GM21447 (cell line): Measurements from ENCODE around the gene VSTM2L.
A peak's percentile ranks its signal among the peaks of the same experiment; 100 is the strongest.

Experiments
- ATAC-seq: cut with Tn5 transposase; IDR thresholded peaks from one replicate; pipeline ENCODE4 v1.9.1; 2021; ENCODE audit not compliant: unreplicated experiment

The VSTM2L gene

DNA sequence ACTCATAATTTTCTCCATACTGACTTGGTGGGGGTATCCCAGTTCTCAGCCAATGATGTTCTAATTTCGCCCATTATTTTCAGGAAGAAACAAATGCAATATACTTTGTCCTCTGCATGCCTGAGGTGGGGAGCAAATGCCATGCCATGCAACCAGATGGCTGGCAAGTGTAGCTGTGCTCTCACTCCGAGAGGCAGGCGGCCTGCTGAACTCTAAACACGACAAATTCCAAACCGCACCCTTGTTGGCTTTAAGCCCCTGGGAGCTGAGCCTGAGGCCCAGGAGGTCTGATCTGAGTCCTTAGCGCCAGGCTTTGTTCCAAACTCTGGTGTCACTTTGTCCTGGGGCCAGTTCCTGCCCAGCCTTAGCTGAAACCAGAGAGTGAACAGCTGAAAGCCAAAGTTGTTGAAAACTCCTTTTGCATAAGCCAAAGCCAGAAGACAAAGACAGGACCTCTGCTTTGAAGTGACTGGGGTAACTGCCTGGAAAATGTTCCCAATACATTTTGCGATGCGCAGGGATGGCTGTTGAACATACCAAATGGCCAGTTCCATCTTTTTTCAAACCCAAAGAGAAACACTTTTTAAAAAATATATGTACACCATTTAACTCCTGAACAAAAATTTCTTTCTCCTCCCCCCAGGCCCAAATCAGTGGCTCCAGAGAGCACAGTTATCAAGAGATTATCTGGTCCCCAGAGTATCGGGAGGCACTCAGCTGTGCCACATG lies 84.1 kb downstream of the VSTM2L start:
- no peak for ATAC-seq

DNA sequence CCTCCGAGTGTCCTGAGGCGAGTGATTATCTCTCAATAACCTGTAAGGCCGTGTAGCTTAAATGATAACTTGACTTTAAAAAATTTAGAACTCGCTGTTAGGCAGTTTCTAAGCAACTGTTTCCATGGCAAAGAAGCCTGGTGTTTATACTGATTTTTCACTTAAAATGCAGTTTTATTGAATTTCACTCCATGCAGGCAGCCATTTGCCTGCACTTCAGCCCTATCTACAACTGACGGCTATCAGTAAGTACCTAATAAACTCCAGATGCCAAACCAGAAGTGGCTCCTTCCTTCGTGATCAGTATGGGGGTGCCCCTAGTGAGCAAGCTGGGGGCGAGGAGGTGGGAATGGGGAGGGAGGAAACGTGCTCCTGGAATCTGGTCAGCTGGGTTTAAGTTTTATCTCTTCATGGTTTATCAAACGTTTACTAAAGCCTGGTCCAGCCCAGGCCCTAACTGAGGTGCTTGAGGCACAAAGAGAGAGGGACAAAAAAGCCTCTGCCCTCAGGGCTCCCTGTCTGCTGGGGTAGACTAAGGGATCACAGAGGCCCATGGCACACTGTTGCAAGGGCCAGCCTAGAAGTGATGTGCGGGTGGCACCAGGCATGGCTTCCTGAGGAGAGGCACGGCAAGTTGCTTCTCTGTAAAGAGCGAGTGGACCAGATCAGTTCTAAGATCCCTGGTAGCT lies 84.8 kb downstream of the VSTM2L start:
- ATAC-seq = no peak

DNA sequence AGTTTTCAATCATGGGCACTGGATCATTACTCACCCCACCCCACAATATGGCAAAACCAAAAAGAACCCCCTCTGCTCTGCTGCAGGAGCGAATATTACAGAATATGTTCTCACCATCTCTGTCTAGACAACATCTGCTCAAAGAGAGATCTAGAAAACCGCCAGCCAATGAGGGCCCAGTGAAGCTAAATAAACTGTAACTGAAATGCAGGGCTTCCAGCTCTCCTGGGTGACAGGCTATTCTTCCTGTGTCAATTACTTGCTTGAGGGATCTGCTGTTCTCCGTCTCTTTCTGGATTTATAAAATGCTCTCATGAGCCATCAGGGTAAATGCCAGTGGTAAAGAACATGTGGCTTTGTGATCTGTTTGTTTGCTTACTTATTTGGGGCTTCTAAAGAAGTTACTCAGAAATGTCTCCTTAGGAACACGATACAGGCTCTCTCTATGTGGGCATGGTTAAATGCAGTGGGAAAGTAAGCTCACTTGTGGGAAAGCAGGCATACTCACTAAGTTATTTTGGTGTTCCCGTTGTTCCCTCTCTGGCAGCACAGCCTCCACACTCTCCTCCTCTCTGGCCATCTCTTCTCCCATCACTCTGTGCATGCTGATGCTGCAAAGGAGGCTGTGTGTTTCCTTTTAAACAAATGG lies 85.5 kb downstream of the VSTM2L start:
- no peak for ATAC-seq

DNA sequence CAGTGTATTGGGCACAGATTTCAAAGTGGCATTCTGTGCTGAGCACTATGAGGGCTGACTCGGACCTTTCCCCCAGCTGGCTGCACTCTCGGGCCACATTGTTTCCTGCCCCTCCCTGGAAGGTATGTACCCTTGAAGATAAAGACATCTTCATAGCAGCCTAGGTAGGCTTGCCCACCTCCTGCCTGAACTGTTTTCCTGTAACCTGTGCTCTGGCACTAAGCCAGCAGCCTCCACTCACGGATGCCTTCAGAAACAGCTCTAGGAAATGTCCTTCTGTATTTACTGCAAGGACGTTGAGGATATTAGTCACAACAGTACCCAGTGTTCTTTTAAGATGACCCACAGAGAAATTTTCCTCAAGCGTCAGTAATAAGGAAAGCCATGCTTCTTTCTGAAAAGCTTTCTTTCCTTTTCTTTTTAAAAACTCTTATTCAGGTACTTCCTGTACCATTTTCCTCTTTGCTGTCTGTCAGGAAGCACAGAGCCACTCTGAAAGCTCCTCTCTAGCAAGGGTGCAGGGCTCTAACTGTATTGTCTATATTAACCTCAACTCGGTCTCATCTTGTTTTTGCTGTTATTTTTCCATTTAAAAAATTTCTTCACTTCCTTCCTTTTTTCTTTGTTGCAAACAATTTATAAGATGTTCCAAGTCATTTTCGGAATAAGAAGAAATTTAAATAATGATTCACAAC lies 86.8 kb downstream of the VSTM2L start:
- ATAC-seq = no peak

DNA sequence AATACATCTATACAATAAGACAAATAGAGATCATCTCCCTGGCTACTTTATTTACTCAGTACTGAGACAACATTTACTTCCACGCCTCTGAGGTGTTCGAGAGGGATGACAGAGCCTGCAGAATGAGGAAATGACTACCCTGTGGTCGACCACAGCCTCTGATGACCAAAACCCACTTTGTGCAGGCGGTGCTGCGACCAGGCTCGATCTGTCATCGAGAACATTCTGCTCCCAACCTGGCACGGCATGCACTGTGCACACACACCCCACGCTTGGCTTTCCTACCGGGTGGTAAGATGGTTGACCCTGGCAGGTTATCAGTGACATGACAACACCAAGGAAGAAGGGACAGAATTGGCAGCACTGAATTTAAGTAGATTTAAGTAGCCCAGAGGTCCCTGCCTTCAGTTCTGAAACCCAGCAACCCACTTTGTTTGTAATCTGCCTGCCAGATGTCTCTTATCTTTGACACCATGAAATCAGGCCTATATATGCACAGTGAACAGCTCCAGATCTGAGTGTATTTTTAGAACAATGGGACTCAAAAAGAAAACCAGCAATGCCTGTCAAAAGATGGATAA lies 87.7 kb downstream of the VSTM2L start:
- peak; percentile 91 for ATAC-seq

DNA sequence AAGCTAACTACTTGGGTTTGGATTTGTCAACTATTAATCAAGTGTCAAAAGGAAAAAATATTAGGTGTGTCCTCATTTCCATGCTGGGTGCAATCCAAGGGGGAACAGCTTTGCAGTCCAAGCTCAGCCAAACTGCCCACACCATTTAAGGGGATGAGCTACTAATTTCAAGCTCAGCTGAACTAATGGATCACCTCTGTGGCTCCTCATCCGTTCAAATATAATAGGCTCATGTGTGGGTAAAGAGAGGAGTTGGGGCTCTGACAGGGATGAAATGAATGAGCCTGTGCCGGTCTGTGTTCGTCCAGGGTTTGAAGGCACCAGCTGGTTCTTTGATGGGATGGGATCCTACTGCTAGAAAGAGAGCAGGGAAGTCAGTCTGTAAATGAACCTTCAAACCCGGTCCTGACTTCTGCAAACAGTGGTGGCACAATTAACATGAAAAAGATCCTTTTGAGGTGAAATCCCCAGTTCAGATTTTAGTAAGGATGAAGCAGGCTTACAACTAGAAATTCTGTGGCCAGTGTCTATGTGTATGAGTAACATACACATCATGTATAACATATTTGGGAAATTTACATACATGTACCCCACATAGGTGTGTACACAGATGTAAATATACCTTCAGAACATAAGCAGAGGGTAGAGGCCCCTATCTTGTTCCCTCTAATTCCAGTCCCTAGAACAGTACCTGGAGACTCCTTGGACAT lies 88.4 kb downstream of the VSTM2L start:
- ATAC-seq = no peak

DNA sequence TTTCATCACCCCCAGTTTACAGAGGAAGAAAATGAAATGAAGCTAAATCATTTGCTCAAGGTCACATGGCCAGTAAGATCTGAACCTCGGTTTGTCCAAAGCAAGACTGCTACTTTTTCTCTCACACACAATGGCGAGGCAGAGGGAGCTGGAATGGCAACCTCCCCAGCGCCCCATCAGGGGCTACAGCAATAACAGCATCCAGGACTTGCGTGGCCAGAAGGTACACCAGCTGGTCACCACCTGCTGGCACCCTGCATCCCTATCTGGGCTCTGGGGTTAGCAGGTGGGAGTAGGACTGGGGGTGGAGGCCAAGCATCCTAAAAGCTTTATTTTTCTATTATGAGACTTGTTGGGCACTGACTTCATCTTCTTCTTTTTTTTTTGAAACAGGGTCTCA lies 89.0 kb downstream of the VSTM2L start:
- ATAC-seq = no peak

DNA sequence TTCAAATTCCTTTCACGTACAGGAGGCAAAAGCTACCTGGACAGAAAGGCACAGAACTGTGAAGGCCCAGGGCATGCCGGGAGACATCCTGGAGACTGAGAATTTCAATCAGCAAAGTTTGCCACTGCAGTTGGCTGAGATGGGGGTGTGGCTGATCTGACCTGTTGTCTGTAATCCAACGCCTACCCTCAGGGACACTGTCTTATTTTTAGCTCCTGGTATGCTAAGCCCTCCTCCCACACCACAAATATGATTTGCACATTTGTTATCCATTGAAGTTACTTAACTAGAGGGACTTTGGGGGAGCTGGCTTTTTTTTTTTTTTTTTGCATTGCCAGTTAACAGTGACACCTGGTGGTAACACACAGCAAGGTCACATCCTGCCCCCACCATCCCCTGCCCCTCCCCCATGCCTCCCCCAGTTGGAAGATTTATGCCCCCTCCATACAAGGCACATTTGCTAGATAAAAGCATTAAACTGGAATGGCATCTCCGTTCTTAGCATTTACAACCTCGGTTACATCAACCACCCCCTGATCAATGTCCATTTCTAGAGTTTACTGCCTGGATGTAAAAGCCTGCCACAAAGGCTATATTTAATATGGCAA lies 90.0 kb downstream of the VSTM2L start:
- no peak for ATAC-seq

DNA sequence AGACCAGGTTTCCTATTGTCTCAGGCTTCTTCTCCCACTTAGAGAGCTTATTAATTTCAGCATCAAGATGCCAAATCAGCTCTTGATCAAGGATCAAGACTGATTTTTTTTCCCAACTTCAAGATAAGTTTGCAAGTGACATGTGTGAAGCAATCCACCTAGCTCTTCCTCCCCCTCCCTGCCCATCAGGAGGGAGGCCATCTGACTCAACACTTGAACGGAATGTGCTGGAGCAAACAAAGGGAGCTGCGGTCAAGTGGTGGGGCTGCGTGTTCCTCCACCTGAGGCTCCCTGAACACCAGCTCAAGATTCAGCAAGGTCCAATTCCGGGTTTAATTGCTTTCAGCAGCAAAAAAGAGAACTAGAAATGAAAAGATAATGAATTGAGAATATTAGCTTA lies 91.6 kb downstream of the VSTM2L start:
- no peak for ATAC-seq
